H9 (cell line): ENCODE data around the gene MRPS35. TPM values are rescaled to one million over a fixed set of nuclear protein-coding genes. Genes with fewer than 3 reads are reported as not detected.
A peak's percentile ranks its signal among the peaks of the same experiment; 100 is the strongest.

ENCODE experiments used
- DNase-seq: peaks from one replicate; pipeline ENCODE4 v3.0.0-alpha.2; 2017
- H2AFZ ChIP-seq: one replicate; pipeline ENCODE4 v1.6.1; 2013; ENCODE audit warnings: mild to moderate bottlenecking, low read length, control low read depth, moderate library complexity
- H2AK5ac ChIP-seq: 2 replicates; pipeline ENCODE4 v1.6.1; 2013; ENCODE audit warnings: low read length, control low read depth, mixed read lengths; ENCODE audit not compliant: insufficient read length
- H2BK120ac ChIP-seq: one replicate; pipeline ENCODE4 v1.6.1; 2013; ENCODE audit warnings: low read depth, mild to moderate bottlenecking, low read length, control low read depth, inconsistent platforms; ENCODE audit not compliant: poor library complexity, severe bottlenecking
- H2BK12ac ChIP-seq: 2 replicates; pipeline ENCODE4 v1.6.1; 2013; ENCODE audit warnings: low read length, control low read depth, mixed read lengths, low read depth; ENCODE audit not compliant: insufficient read length
- H2BK15ac ChIP-seq: 2 replicates; pipeline ENCODE4 v1.6.1; 2013; ENCODE audit warnings: low read depth, low read length, control low read depth
- H2BK20ac ChIP-seq: one replicate; pipeline ENCODE4 v1.6.1; 2013; ENCODE audit warnings: low read depth, mild to moderate bottlenecking, low read length, control low read depth, inconsistent platforms; ENCODE audit not compliant: poor library complexity, severe bottlenecking
- H2BK5ac ChIP-seq: 2 replicates; pipeline ENCODE4 v1.6.1; 2013; ENCODE audit warnings: low read length, control low read depth, mixed read lengths; ENCODE audit not compliant: insufficient read length
- H3K14ac ChIP-seq: 2 replicates; pipeline ENCODE4 v1.6.1; 2013; ENCODE audit warnings: low read length, control low read depth; ENCODE audit not compliant: insufficient read depth
- H3K18ac ChIP-seq: 2 replicates; pipeline ENCODE4 v1.6.1; 2013; ENCODE audit warnings: low read depth, mild to moderate bottlenecking, mixed read lengths, low read length, control low read depth; ENCODE audit not compliant: insufficient read length
- H3K23ac ChIP-seq: 2 replicates; pipeline ENCODE4 v1.6.1; 2013; ENCODE audit warnings: low read length, control low read depth, mixed read lengths, low read depth; ENCODE audit not compliant: insufficient read length
- H3K23me2 ChIP-seq: 2 replicates; pipeline ENCODE4 v1.6.1; 2013; ENCODE audit warnings: low read depth, mild to moderate bottlenecking, mixed read lengths, low read length, control low read depth; ENCODE audit not compliant: insufficient read length, poor library complexity, severe bottlenecking
- H3K27ac ChIP-seq: 2 replicates; pipeline ENCODE4 v1.5.1; 2013; ENCODE audit warnings: low read length, control low read depth, mixed read lengths, low read depth; ENCODE audit not compliant: insufficient read length
- H3K27me3 ChIP-seq: 2 replicates; pipeline ENCODE4 v1.6.1; 2013; ENCODE audit warnings: low read length, control low read depth, inconsistent platforms; ENCODE audit not compliant: insufficient read depth
- H3K4ac ChIP-seq: 2 replicates; pipeline ENCODE4 v1.6.1; 2013; ENCODE audit warnings: low read depth, mild to moderate bottlenecking, control low read depth, inconsistent platforms, low read length, moderate library complexity
- H3K4me1 ChIP-seq: 2 replicates; pipeline ENCODE4 v1.6.1; 2013; ENCODE audit warnings: low read length, control low read depth, inconsistent platforms; ENCODE audit not compliant: insufficient read depth
- H3K4me2 ChIP-seq: 2 replicates; pipeline ENCODE4 v1.6.1; 2013; ENCODE audit warnings: low read length, control low read depth, mixed read lengths; ENCODE audit not compliant: insufficient read length, insufficient read depth
- H3K56ac ChIP-seq: 2 replicates; pipeline ENCODE4 v1.6.1; 2013; ENCODE audit warnings: low read depth, mild to moderate bottlenecking, mixed read lengths, low read length, control low read depth; ENCODE audit not compliant: insufficient read length
- H3K79me1 ChIP-seq: 2 replicates; pipeline ENCODE4 v1.6.1; 2013; ENCODE audit warnings: low read depth, mild to moderate bottlenecking, moderate library complexity, low read length, control low read depth, inconsistent platforms; ENCODE audit not compliant: insufficient read depth, poor library complexity, severe bottlenecking
- H3K79me2 ChIP-seq: 2 replicates; pipeline ENCODE4 v1.6.1; 2013; ENCODE audit warnings: low read length, control low read depth, inconsistent platforms; ENCODE audit not compliant: insufficient read depth
- H3K9ac ChIP-seq: 2 replicates; pipeline ENCODE4 v1.6.1; 2013; ENCODE audit warnings: low read length, control low read depth, mixed read lengths; ENCODE audit not compliant: insufficient read length; ENCODE audit errors: extremely low read depth
- H3K9me3 ChIP-seq: one replicate; pipeline ENCODE4 v1.6.1; 2013; ENCODE audit warnings: low read depth, low read length, inconsistent platforms; ENCODE audit not compliant: control insufficient read depth
- H3T11ph ChIP-seq: one replicate; pipeline ENCODE4 v1.6.1; 2013; ENCODE audit warnings: mild to moderate bottlenecking, low read length, control low read depth, inconsistent platforms
- H4K20me1 ChIP-seq: one replicate; pipeline ENCODE4 v1.6.1; 2013; ENCODE audit not compliant: control insufficient read depth, insufficient read length, insufficient read depth
- H4K5ac ChIP-seq: 2 replicates; pipeline ENCODE4 v1.6.1; 2013; ENCODE audit warnings: low read depth, mild to moderate bottlenecking, mixed read lengths, low read length, control low read depth; ENCODE audit not compliant: insufficient read length
- H4K8ac ChIP-seq: replicated peaks from 2 replicates; pipeline ENCODE4 v1.6.1; 2013; ENCODE audit warnings: low read length, control low read depth, mixed read lengths, low read depth; ENCODE audit not compliant: insufficient read length
- H4K91ac ChIP-seq: 2 replicates; pipeline ENCODE4 v1.6.1; 2013; ENCODE audit warnings: low read depth, mild to moderate bottlenecking, moderate library complexity, mixed read lengths, low read length, control low read depth; ENCODE audit not compliant: insufficient read length
- H3K27ac Mint-ChIP-seq, 3 experiments: 2 replicates in 2 of 3; 3 replicates in 1 of 3; pipeline ENCODE4 v1.8.0; 2020 to 2021; ENCODE audit warnings: mixed read lengths in 3 of 3, mild to moderate bottlenecking in 1 of 3, moderate library complexity in 1 of 3
- H3K27me3 Mint-ChIP-seq: 2 replicates; pipeline ENCODE4 v1.8.0; 2021; ENCODE audit warnings: low read depth, mild to moderate bottlenecking, moderate library complexity, mixed read lengths
- H3K36me3 Mint-ChIP-seq, 3 experiments: 2 replicates in 2 of 3; 3 replicates in 1 of 3; pipeline ENCODE4 v1.8.0; 2020 to 2021; ENCODE audit warnings: low read depth in 3 of 3, mixed read lengths in 3 of 3; ENCODE audit not compliant: insufficient read depth in 1 of 3
- H3K4me1 Mint-ChIP-seq, 2 experiments: 2 replicates each; pipeline ENCODE4 v1.8.0; 2020; ENCODE audit warnings: mixed read lengths in 2 of 2
- H3K4me3 Mint-ChIP-seq, 2 experiments: 2 replicates in 1 of 2; 3 replicates in 1 of 2; pipeline ENCODE4 v1.8.0; 2020 to 2021; ENCODE audit warnings: mild to moderate bottlenecking in 2 of 2, mixed read lengths in 2 of 2, moderate library complexity in 1 of 2
- H3K9me3 Mint-ChIP-seq, 2 experiments: 2 replicates in 1 of 2; 3 replicates in 1 of 2; pipeline ENCODE4 v1.8.0; 2020; ENCODE audit warnings: mild to moderate bottlenecking in 2 of 2, mixed read lengths in 2 of 2, moderate library complexity in 1 of 2
- WGBS: extraction: QIAGEN DNeasy Blood & Tissue Kit; methylation state at CpG from one replicate; pipeline ENCODE4 v1.1.7; 2013; ENCODE audit warnings: missing lambda C conversion rate, low lambda C conversion rate, mixed read lengths; ENCODE audit not compliant: insufficient read length; ENCODE audit errors: extremely low coverage; 5-methylcytosine and 5-hydroxymethylcytosine counted together
- total RNA-seq: library from RNA; stranded (reverse); gene quantifications from 2 replicates; pipeline ENCODE4 v1.2.1, GENCODE V29; 2021
- TF ChIP-seq, protein P1 (sequence below): fragments of 200-600 bp; sonication (generic); conservative IDR thresholded peaks from 3 replicates; pipeline ENCODE4 v1.8.0; 2021; ENCODE audit warnings: antibody characterized with exemption, mild to moderate bottlenecking

The MRPS35 gene
- total RNA-seq, 1 experiment from 2014 or later, result 45.4 TPM

DNA sequence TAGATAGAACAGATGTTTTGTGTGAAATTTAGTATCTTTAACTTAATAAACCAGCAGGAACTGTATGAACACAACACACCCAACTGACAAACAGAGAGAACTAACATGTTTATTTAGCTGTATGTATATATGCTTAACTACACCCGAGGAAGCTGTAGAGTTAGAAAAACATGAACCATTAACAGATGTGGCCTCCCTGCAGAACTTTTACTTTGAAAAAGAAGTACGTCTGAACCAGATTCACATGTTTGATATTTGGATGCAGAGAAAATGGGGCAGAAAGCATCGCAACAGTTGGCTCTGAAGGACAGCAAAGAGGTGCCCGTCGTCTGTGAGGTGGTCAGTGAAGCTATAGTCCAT lies 14.4 kb upstream of the MRPS35 start, which contains the start of gene REP15:
Gene REP15 (plus strand): TSS at position 155 of the 360 bp plus-strand sequence. CDS start 116 bp downstream, at position 271.
- Histone ChIP-seq H3K9ac (no peak within 1 kb of the TSS), H3K23ac (no peak within 1 kb of the TSS), H2BK5ac (no peak within 1 kb of the TSS), H4K91ac (no peak within 1 kb of the TSS), H2BK15ac (no peak within 1 kb of the TSS), H3K4ac (no peak within 1 kb of the TSS), H4K20me1 (no peaks in the 10 kb centered on the region), H3K27me3 (no peaks in the 10 kb centered on the region), H4K8ac (no peak within 1 kb of the TSS), H3K4me1 (no peaks in the 10 kb centered on the region), H2BK120ac (no peak within 1 kb of the TSS), H3K4me2 (no peak within 1 kb of the TSS), H3K23me2 (no peaks in the 10 kb centered on the region), H3K9me3 (no peaks in the 10 kb centered on the region), H3K14ac (no peak within 1 kb of the TSS), H3K27ac (no peak within 1 kb of the TSS), H4K5ac (no peak within 1 kb of the TSS), H2AK5ac (no peak within 1 kb of the TSS), H3K79me1 (no peaks in the 10 kb centered on the region), H2BK12ac (no peak within 1 kb of the TSS), H2AFZ (no peak within 1 kb of the TSS), H3K18ac (no peak within 1 kb of the TSS), H2BK20ac (no peak within 1 kb of the TSS), H3K79me2 (no peaks in the 10 kb centered on the region), H3T11ph (no peak within 1 kb of the TSS), H3K56ac (no peak within 1 kb of the TSS)
- Mint-ChIP-seq H3K27me3 (no peaks in the 10 kb centered on the region), H3K36me3 (peaks cover 0 to 16% (median 14%) of the 10 kb centered on the region in 3 experiments; a peak in 5 of 7 replicates), H3K4me3 (no peak within 1 kb of the TSS), H3K9me3 (no peaks in the 10 kb centered on the region), H3K4me1 (no peaks in the 10 kb centered on the region), H3K27ac (peak within 1 kb of the TSS in 1 of 3 experiments; percentile 9; a peak in 2 of 7 replicates)
- no peak for DNase-seq
- TF ChIP-seq, protein P1, sequence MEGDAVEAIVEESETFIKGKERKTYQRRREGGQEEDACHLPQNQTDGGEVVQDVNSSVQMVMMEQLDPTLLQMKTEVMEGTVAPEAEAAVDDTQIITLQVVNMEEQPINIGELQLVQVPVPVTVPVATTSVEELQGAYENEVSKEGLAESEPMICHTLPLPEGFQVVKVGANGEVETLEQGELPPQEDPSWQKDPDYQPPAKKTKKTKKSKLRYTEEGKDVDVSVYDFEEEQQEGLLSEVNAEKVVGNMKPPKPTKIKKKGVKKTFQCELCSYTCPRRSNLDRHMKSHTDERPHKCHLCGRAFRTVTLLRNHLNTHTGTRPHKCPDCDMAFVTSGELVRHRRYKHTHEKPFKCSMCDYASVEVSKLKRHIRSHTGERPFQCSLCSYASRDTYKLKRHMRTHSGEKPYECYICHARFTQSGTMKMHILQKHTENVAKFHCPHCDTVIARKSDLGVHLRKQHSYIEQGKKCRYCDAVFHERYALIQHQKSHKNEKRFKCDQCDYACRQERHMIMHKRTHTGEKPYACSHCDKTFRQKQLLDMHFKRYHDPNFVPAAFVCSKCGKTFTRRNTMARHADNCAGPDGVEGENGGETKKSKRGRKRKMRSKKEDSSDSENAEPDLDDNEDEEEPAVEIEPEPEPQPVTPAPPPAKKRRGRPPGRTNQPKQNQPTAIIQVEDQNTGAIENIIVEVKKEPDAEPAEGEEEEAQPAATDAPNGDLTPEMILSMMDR, result no peak
- no CpG with 5 or more reads among the region's 5 CpGs for WGBS
